GM19043 (cell line): ENCODE results near the gene RPS27A.
"Not testable (repeated sequence)": the region's sequence is repeated elsewhere in the genome, so short reads cannot be mapped to it uniquely, and the experiment has no call there.

Source experiments
- ATAC-seq: cut with Tn5 transposase; IDR thresholded peaks from one replicate; pipeline ENCODE4 v1.9.1; 2021; ENCODE audit warnings: low read depth; ENCODE audit not compliant: unreplicated experiment

Gene RPS27A

DNA sequence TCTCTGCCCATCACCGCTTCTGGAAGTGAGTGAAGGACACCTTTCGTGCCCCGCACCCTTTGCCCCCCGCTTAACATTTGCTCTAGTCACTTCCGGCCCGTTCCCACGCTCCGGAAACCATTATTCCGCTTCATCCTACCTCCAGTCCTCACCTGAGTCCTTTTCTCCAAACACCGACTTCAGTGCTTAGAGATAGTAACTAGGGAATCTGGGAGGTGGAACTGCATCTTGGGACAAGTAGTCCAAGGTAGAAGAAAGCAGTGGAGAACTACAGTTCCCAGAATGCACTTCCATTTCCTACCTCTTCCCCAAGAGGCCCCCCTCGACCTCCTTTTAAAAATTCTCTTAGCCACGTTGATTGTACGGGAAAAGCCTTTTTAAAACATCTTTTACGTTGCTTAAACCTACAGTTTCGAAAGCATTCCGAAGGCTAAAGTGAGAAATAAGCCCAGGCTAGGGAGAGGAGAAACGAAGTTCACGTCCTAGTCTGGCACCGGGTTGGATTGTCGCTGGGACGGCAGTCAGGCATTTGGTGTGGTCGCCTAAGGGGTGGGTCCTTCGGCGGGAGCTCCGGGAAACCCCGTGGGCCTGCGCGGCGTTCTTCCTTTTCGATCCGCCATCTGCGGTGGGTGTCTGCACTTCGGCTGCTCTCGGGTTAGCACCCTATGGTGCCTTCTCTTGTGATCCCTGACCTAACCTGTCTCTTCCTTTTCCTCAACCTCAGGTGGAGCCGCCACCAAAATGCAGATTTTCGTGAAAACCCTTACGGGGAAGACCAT, at the start of gene RPS27A, which contains the start of gene CLHC1:
TSS of gene RPS27A (plus strand) at position 605 of the 779 bp plus-strand sequence. CDS start at position 742, 137 bp downstream.
TSS of gene CLHC1 (minus strand) at position 210 of the 779 bp plus-strand sequence. CDS start 9,882 bp downstream, outside the sequence.
- ATAC-seq = peak; percentile 90

DNA sequence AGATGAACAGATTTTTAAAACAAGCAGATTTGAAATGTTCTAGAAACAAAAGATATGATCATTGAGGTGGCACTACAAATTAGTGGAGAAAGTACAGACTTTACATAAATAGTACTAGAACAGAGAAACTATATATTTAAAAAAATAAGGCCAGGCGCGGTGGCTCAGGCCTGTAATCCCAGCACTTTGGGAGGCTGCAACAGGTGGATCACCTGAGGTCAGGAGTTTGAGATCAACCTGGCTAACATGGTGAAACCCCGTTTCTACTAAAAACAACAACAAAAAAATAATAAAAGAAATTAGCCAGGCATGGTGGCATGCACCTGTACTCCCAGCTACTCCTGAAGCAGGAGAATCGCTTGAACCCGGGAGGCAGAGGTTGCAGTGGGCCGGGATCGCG, 45.7 kb upstream of the RPS27A start:
- ATAC-seq = not testable (repeated sequence)

DNA sequence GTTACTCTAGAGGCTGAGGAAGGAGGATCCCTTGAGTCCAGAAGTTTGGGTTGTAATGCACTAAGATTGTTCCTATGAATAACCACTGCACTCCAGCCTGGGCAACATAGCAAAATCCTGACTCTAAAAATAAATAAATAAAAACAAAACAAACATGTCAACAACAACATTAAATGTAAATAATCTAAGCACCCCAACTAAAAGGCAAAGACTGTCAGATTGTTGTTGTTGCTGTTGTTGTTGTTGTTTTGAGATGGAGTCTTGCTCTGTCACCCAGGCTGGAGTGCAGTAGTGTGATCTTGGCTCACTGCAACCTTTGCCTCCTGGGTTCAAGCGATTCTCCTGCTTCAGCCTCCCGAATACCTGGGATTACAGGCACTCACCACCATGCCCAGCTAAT, 40.6 kb upstream of the RPS27A start:
- ATAC-seq = not testable (repeated sequence)

DNA sequence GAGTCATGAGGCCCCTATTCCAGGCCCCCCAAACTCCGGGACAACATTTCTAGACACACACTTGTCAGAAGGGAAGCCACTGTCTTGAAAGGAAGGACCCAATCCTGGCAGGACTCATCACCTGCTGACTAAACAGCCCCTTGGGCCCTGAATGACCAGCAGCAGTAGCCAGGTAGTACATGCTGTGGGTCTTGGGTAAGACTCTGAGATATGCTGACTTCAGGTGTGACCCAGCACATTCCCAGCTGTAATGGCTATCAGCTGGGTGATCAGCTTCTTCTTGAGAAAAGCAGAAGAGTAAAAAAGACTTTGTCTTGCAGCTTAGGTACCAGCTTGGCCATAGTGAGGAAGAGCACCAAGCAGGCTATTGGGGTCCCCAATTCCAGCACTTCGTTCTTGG, 36.0 kb upstream of the RPS27A start:
- ATAC-seq = no peak

DNA sequence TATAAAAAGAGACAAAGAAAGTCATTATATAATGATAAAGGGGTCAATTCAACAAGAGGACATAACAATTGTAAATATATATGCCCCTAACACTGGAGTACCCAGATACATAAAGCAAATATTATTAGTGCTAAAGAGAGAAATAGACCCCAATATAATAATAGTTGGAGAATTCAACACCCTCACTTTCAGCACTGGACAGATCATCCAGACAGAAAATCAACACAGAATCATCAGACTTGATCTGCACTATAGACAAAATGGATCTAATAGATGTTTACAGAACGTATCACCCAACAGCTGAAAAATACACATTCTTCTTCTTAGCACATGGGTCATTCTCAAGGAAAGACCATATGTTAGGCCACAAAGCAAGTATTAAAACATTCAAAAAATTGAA, 32.1 kb upstream of the RPS27A start:
- ATAC-seq = no peak

DNA sequence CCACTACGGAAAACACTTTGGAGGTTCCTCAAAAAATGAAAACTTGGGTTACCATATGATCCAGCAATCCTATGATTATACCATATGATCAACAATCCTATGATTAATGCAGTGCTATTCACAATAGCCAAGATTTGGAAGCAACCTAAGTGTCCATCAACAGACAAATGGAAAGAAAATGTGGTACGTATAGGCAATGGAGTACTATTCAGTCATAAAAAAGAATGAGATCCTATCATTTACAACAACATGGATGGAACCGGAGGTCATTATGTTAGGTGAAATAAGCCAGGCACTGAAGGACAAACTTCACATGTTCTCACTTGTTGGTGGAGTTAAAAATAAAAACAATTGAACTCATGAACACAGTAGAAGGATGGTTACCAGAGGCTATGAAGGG, 28.0 kb upstream of the RPS27A start:
- no peak for ATAC-seq

DNA sequence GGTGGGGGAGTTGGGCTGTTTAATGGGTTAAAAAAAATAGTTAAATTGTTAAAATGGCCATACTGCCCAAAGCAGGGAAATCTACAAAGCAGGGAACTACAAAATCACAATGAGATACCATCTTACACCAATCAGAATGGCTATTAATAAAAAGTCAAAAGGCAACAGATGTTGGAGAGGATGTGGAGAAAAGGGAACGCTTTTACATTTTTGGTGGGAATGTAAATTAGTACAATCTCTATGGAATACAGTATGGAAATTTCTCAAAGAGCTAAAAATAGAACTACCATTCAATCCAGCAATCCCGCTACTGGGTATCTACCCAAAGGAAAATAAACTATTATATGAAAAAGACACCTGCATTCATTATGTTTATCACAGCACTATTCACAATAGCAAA, 27.5 kb upstream of the RPS27A start:
- ATAC-seq = no peak

DNA sequence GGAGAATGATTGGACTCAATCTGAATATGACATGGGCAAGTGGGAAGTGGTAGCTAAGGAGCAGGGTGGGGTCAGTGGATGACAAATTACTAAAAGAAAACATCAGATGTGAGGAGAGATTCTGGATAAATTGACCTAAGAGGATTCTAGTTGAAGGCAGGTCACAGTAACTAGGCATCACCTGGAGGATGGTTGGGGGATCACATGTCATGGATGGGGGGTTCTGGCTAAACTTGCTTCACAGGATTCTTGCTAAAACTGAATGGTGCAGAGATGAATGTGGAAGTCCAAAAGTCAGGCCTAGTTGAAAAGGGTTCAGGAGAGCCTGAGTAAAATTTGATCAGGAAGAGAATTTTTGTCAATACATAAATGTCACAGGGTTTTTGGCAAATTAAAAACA, 18.7 kb upstream of the RPS27A start:
- no peak for ATAC-seq

DNA sequence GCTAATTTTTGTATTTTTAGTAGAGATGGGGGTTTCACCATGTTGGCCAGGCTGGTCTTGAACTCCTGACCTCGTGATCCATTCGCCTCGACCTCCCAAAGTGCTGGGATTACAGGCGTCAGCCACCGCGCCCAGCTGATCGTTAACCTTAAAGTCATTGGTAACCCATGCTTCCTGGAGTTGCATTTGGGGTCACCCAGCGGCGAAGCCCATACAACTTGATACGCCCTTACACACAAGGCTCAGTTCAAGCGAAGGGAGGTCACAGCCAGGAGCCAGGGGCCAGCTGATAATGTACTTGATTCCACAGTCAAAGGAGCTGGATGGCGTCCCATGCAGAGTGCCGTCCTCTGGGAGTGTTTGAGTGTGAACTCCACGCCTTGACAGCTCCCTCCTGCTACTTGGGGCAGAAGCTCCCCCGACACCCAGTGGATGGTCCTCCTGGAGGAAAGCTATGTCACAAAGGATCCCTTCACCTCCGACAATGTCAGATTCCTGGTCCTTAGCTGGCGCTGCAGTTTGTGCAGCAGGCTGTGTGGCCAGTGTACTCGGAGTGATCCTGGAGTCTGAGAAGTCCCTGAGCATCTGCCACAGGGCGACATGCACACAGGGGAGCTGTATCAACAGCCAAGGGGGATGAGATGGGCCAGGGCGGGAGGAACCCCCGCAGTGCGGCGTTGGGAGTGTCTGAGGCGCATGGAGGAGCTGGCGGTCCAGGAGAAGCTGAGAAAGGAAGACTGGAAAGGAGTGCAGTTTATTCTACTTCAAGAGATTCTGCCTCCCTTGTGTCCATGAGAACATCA, 8.3 kb upstream of the RPS27A start:
- no peak for ATAC-seq

DNA sequence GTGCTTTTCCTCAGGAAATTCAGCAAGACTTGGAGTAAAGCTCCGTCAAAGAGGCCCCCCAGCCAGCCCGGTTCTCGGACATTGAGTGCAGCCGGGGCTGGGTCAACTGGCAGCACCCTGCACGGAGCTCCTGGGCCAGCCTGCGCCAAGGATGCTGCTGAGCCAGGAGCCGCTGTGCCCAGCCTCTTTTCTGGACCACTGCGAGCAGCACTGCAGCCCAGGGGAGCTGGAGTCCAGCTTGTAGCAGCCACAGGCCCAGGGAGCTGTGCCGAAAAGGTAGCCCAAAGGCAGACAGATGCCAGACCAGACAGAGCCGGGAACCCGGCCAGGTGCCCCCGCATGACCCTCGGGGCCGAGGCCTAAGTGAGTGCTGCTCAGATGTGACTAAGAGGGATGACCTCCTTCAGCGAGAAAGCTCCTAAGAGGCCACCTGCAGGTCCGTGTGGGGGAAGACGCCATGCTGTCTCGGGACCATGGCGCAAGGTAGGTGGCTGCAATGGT, 7.7 kb upstream of the RPS27A start:
- ATAC-seq = no peak

DNA sequence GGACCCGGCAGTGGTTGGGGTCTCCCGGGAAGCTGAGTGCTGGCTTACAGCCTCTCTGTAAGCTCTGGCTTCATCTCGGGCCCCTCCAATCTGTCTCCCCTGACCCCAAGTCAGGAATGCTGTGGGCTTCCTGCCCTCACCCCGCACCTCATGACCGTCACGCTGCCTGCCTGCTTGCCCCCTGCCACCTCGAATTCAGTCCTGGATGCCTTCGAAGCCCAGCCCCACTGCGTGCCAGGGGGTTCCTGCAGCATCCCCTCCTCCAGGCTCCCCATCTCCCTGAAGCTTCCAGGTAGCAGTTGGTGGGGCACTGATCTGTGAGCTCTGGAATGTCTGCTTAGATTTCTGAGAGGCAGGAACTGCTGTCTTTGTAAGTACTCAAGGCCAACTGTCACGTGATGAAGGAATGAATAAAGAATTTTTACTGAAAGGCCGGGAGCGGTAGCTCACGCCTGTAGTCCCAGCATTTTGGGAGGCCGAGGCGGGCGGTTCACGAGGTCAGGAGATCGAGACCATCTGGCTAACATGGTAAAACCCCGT, 6.9 kb upstream of the RPS27A start:
- no peak for ATAC-seq

DNA sequence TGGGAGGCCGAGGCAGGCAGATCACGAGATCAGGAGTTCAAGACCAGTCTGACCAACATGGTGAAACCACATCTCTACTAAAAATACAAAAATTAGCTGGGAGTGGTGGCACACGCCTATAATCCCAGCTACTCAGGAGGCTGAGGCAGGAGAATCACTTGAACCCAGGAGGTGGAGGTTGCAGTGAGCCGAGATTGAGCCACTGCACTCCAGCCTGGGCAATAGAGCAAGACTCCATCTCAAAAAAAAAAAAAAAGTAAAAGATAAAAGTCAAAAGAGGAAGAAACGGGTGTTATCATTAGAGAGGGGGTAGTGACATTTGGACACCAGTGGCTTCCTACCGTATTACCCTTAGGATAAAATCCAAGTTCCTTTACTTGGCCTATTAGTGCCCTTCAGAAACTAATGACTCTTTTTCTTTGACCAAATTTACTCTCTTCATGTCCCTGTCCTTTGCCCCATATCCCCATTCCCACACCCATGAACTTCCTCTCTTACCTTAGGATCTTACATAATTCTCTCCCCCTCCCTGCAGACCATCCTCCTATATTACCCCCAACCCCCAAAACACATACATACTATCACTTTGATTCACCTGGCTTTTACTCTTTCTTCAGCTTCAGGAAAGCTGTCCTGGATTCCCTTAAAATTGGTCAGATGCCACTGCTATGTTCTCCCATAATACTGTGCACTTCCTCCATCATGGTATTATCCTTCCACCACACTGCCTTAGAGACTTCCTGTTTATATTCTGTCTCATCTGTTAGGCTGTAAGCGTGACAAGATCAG, 4.9 kb upstream of the RPS27A start:
- not testable (repeated sequence) for ATAC-seq

DNA sequence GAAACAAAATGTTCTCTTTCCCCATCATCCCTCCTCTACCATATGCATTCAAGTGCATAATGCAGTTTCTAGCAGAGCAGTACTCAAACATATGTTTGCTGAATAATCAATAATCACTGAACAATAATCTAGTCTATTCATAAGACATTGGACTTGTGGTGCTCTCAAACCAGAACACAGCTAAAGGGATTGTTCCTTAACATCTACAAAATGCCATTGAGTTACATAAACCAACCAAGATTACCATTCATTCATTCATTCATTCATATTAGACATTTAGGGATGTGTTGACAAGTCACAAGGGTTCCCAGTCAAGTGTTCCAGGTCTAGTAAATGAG, 4.3 kb upstream of the RPS27A start:
- no peak for ATAC-seq

DNA sequence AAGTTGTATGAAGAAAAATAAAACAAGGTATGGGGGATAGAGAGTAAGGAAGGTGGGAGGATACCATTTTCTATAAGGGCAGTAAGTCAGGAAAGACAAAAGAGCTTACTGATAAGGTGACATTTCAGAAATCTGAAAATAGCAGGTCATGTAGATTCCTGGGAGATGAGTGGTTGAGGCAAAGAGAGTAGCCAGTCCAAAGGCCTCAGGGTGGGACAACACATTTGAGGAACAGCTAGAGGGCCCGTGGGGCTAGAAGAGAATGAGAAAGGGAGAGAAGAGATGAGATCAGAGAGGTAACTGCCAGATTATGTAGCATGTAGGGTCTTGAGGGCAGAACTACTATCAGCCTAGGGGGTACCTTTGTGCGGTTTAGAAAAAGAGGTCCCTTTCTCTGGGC, 3.3 kb upstream of the RPS27A start:
- no peak for ATAC-seq

DNA sequence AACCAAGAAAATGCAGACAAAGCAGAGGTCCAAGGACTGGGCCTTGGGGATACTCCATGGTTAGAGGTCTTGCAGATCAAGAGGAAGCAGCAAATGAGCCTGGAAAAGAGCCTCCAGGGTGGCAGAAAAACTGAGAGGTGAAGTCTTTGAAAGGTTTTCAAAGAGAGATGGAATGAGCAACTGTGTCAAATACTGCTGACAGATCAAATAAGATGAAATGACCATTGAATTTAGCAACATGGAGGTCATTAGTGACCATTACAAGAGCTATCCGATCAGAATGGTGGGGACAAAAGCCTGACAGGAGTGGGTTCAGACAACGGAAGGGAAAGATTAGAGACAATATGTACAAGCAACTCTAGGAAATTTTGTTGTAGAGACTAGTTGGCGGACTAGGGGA, 1.9 kb upstream of the RPS27A start:
- ATAC-seq = no peak

DNA sequence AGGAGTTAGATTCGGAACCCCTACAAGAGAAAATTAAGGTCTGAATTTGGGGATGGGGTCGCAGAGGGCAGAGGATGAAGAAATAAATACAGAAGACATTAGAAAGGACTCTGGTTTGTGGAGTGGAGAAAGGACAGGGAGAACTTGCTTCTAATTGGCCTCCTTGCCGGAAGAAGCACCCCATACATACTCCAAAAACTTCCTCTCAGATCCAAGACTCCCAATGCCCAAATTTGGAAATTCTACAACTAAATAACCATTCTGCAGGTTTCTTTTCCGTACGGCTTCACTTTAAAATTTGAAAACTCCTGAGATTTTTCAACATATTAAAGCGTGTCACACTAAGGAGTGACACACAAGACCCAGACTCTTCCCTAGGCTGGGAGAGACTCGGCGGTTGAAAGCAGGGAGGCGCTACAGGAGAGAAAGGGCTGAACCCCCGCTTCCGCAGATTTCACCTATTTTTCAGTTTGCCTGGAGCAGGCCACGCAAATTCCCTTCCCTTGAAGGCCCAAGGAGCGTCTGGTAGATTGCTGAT, 873 bp upstream of the RPS27A start:
- peak; percentile 3 for ATAC-seq

DNA sequence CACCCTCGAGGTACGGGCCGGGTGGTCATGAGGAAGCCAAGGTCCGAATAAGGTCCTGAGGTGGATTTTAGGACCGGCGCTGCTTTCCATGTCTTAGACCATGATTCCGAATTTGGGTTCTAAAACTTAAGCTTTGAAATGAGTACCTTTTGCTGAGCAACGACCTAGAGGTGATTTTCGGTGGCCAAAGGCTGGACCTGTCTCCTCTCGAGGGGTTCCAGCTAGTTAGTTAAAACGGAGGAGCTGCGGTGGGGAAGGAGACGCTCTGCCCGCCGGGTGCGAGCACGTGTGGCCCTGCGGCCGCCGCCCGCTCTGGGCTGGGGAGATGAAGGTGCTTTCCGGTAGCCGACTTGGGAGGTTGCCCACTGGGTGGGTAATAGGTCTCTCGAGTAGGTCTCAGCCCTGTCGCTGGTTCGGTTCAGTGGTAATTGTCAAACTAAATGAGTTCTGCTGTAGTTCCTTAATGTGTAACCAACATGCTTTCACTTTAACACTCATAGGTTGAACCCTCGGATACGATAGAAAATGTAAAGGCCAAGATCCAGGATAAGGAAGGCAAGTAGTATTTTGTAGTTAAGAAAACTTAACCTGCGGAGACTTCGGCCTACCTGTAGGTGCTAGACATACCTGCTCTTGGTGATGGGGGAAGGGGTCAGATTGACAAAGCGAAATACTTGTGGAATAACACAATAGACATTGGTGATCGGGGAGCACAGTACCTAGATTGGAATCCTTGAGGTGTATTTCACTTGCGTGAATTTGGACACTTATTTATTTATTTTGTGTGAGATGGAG, 572 bp downstream of the RPS27A start:
- ATAC-seq = peak; percentile 5

DNA sequence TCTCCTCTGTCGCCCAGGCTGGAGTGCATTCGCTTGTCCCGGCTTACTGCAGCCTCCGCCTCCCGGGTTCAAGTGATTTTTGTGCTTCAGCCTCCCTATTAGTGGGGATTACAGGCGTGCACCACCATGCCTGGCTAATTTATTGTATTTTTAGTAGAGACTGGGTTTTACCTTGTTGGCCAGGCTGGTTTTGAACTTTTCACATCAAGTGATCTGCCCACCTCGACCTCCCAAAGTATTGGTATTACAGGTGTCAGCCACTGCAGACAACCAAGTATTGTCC, 1.1 kb downstream of the RPS27A start:
- no peak for ATAC-seq

DNA sequence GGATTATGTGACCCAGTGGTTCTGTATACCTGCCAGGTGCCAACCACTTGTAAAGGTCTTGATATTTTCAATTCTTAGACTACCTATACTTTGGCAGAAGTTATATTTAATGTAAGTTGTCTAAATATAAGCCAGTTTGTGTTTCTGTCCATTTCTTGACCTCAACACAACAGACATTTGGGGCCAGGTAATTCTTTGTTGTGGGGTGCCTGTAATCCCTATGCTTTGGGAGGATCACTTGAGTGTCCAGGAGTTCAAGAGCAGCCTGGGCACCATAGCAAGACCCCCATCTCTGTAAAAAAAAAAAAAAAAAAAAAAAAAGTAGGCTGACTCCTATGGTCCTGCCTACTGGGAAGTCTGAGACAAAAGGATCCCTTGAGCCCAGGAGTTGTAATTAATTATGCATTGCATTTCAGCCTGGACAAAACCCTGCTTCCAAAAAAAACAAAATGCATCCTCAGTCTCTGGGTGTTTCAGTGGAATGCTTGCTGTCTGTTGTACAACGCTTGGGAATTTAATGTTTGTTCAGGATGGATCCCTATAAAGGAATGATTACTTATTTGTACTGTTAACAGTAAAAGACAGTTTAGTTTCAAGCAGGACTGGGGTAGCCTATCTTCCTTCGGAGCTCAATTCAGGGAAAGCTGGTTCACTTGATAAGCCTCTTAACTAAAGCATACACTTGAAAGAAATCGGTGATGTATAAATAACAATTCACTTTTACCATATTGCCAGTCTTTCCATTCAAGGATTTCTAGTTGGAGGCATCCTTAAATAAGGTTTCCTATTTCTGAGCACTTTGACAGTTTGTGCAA, 3.4 kb downstream of the RPS27A start:
- no peak for ATAC-seq
